Prostate gland (tissue), 2 donors: Measurements from ENCODE around the gene MALAT1. TPM values are rescaled to one million over a fixed set of nuclear protein-coding genes. Genes with fewer than 3 reads are reported as not detected.

ENCODE experiments used
- DNase-seq: peaks from one replicate; pipeline ENCODE4 v3.0.0-alpha.2; 2019; ENCODE audit warnings: low spot score
- H3K27ac ChIP-seq, 2 donors: fragments of 200-600 bp; sonication (generic); 2 replicates each; pipeline ENCODE4 v1.5.1; 2017 to 2019
- H3K27me3 ChIP-seq: fragments of 200-600 bp; sonication (generic); replicated peaks from 2 replicates; pipeline ENCODE4 v1.5.1; 2019; ENCODE audit not compliant: insufficient read depth
- H3K36me3 ChIP-seq, 2 donors: fragments of 200-600 bp; sonication (generic); 1 replicate in 1 of 2; 2 replicates in 1 of 2; pipeline versions ENCODE4 v1.5.1 to v1.8.1; 2017 to 2019
- H3K4me1 ChIP-seq: fragments of 200-600 bp; sonication (generic); replicated peaks from 2 replicates; pipeline ENCODE4 v1.5.1; 2019
- H3K4me3 ChIP-seq, 2 donors: fragments of 200-600 bp; sonication (generic); 2 replicates each; pipeline ENCODE4 v1.5.1; 2017 to 2019
- H3K9me3 ChIP-seq: fragments of 200-600 bp; sonication (generic); 2 replicates; pipeline ENCODE4 v1.5.1; 2017
- POLR2A ChIP-seq: fragments of 450-650 bp; IDR thresholded peaks from one replicate; pipeline ENCODE4 v1.6.1; 2016; ENCODE audit warnings: antibody characterized with exemption, mild to moderate bottlenecking
- POLR2AphosphoS5 ChIP-seq: sonication (generic); formaldehyde crosslinking; IDR thresholded peaks from one replicate; pipeline ENCODE4 v1.6.1; 2017; ENCODE audit warnings: antibody characterized with exemption
- WGBS: methylation state at CpG from one replicate; pipeline ENCODE4 v1.1.5; 2018; 5-methylcytosine and 5-hydroxymethylcytosine counted together
- intact Hi-C: fragments of 100-400 bp; cut with DNase I; formaldehyde crosslinking; loops from one replicate; pipeline ENCODE4 v1.14.2; 2022
- total RNA-seq, 2 donors: library from RNA; depleted of rRNA; stranded (reverse); fragments of >200 nt; gene quantifications; one replicate each; pipeline ENCODE4 v1.1.0, GENCODE V29; 2016
- TF ChIP-seq, protein P1 (sequence below), 4 experiments: fragments of 200-600 bp in 2 of 4; fragments of 450-650 bp in 2 of 4; sonication (generic) in 2 of 4; IDR thresholded peaks; 1 replicate in 3 of 4; 2 replicates in 1 of 4; pipeline ENCODE4 v1.5.1; 2016 to 2019; ENCODE audit warnings: antibody characterized with exemption in 4 of 4, mild to moderate bottlenecking in 2 of 4, moderate library complexity in 2 of 4

The MALAT1 gene
- total RNA-seq, 2 donors from 2014 or later = 5,964 to 9,097 TPM

DNA sequence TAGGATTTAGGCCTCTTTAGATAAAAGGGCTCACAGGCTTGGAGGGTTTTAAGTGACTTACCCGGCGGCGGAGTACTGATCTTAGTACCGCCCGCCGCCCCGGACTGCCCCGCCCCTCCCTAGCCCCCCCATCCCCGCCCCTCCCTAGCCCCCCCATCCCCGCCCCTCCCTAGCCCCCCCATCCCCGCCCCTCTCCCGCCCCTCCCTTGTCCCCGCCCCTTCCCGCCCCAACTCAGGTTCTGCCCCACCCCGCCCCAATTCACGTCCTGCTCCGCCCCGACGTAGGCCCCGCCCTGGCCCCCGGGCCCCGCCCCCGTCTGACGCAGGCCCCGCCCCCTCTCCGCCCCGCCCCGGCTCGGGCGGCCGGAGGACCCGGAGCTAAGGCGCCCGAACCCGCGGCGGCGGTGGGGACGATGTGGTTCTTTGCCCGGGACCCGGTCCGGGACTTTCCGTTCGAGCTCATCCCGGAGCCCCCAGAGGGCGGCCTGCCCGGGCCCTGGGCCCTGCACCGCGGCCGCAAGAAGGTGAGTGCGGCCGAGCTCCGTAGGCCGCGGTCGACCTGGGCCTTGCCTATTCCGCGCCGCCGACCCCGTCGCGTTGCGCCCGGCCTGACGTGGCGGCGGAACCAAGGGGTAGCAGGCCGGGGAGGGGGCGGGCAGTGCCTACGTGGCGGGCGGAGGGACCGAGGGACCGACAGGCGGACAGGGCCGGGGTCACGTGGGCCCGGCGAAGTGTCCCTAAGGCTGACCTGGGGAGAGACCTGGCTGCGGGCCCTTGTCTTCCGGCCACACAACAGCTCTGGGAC is 26.1 kb downstream of the MALAT1 start, which contains the start of gene SCYL1:
Gene SCYL1 (plus strand): TSS at position 343 of the 805 bp plus-strand sequence. CDS start 71 bp downstream, at position 414.
- H3K27me3 ChIP-seq = no peaks in the 10 kb centered on the region
- DNase-seq = peak; percentile 84
- peaks cover 13% of the 10 kb centered on the region for H3K4me1 ChIP-seq
- no peaks in the 10 kb centered on the region for H3K36me3 ChIP-seq
- intact Hi-C loops = loop anchor here (5.0 to 10.0 kb wide), 2 partner anchors 148 to 250 kb away; no protein-coding TSS in a partner anchor
- TF ChIP-seq, protein P1, sequence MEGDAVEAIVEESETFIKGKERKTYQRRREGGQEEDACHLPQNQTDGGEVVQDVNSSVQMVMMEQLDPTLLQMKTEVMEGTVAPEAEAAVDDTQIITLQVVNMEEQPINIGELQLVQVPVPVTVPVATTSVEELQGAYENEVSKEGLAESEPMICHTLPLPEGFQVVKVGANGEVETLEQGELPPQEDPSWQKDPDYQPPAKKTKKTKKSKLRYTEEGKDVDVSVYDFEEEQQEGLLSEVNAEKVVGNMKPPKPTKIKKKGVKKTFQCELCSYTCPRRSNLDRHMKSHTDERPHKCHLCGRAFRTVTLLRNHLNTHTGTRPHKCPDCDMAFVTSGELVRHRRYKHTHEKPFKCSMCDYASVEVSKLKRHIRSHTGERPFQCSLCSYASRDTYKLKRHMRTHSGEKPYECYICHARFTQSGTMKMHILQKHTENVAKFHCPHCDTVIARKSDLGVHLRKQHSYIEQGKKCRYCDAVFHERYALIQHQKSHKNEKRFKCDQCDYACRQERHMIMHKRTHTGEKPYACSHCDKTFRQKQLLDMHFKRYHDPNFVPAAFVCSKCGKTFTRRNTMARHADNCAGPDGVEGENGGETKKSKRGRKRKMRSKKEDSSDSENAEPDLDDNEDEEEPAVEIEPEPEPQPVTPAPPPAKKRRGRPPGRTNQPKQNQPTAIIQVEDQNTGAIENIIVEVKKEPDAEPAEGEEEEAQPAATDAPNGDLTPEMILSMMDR (IDR thresholded peaks at IDR 0.05) = peak in 1 of 4 experiments; percentile 5
- TF ChIP-seq POLR2AphosphoS5 = peak; percentile 40
- peak; percentile 50 for TF ChIP-seq POLR2A
- 2% methylated on average over 41 of the region's 82 CpGs for WGBS
- no peaks in the 10 kb centered on the region for H3K9me3 ChIP-seq
- peak within 1 kb of the TSS; percentile 100 for H3K4me3 ChIP-seq
- peak within 1 kb of the TSS; percentile 90 to 94 for H3K27ac ChIP-seq

DNA sequence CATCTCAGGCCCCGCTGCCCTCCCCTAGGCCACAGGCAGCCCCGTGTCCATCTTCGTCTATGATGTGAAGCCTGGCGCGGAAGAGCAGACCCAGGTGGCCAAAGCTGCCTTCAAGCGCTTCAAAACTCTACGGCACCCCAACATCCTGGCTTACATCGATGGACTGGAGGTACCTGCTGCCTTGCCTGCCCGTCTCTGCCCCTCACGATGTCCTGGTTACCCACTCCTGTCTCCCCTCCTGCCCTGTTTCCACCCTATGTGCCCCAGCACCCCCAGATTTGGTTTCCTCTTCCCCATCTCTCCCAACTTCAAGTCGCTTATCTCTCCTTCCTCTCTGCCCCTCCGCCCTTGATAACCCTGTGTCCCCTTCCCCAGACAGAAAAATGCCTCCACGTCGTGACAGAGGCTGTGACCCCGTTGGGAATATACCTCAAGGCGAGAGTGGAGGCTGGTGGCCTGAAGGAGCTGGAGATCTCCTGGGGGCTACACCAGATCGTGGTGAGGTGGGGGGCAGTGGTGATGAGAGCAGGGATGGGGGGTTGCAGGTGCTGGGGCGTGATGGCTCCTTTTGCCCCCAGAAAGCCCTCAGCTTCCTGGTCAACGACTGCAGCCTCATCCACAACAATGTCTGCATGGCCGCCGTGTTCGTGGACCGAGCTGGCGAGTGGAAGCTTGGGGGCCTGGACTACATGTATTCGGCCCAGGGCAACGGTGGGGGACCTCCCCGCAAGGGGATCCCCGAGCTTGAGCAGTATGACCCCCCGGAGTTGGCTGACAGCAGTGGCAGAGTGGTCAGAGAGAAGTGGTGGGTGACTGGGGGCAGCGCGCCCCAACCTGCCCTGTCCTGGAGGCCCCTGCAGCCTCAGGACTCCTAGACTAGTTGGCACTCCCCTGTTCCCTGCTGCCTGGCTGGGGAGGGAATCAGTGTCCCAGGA is 27.0 kb downstream of the MALAT1 start:
- DNase-seq = no peak
- Histone ChIP-seq H3K36me3 (peaks cover 0 to under 1% of the 10 kb centered on the region in 2 donors), H3K4me3 (peak overlapping the region; percentile 100), H3K4me1 (peaks cover 13% of the 10 kb centered on the region), H3K27ac (peak overlapping the region; percentile 90 to 94), H3K9me3 (no peaks in the 10 kb centered on the region), H3K27me3 (no peaks in the 10 kb centered on the region)
- WGBS = 39% methylated on average over 27 of the region's 31 CpGs
- TF ChIP-seq POLR2A = no peak
- no peak for TF ChIP-seq POLR2AphosphoS5
- TF ChIP-seq, protein P1 (IDR thresholded peaks at IDR 0.05) = no peak
- intact Hi-C loops = loop anchor here (5.0 to 10.0 kb wide), 2 partner anchors 149 to 251 kb away; no protein-coding TSS in a partner anchor

DNA sequence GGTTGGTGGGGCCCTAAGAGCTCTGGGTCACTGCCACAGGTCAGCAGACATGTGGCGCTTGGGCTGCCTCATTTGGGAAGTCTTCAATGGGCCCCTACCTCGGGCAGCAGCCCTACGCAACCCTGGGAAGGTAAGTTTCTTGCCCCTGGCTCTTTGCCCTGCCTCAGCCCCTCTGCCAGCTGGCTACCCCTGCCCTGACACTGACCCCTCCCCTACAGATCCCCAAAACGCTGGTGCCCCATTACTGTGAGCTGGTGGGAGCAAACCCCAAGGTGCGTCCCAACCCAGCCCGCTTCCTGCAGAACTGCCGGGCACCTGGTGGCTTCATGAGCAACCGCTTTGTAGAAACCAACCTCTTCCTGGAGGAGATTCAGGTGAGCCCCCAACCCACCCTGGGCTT is 27.9 kb downstream of the MALAT1 start:
- Histone ChIP-seq H3K36me3 (peaks cover 9% of the 10 kb centered on the region in 2 donors), H3K9me3 (no peaks in the 10 kb centered on the region), H3K4me1 (peaks cover 13% of the 10 kb centered on the region), H3K27me3 (no peaks in the 10 kb centered on the region), H3K4me3 (no peak overlapping the region), H3K27ac (no peak overlapping the region)
- DNase-seq = no peak
- WGBS = 88% methylated on average over 8 of the region's 8 CpGs
- no peak for TF ChIP-seq POLR2A
- TF ChIP-seq POLR2AphosphoS5 = no peak
- TF ChIP-seq, protein P1 (IDR thresholded peaks at IDR 0.05) = no peak
- intact Hi-C loops = loop anchor here (5.0 to 10.0 kb wide), 2 partner anchors 149 to 252 kb away; no protein-coding TSS in a partner anchor

DNA sequence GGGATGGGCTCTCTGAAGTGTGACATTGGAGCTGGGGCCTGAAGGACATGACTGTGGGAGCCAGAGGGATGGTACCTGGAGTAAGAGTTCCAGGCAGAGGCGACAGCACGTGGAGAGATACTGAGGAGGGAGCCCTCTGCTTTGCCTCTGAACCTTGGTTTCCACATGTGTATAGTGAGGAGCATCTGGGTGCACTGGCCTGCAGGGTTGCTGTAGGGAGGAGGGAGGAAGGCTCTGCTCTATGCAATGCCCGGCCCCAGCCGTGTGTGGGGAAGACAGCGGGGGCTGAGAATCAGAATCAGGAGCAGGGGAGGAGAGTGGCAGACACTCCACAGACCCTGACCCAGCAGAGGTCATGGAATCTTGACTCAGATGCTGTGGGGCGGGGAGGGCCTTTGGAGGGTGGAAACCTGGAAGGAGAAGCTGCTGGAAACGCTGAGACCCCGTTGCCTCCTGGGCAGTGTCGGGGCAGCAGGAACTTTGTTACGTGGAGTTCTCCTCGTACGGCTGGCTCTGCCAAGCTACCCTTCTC is 30.0 kb downstream of the MALAT1 start:
- no peak overlapping the region for H3K27ac ChIP-seq
- intact Hi-C loops = loop anchor here (5.0 to 10.0 kb wide), 2 partner anchors 152 to 254 kb away; no protein-coding TSS in a partner anchor

More for the DNA sequence above, 30.0 kb downstream of the MALAT1 start:
- TF ChIP-seq POLR2AphosphoS5 = no peak
- TF ChIP-seq, protein P1 (IDR thresholded peaks at IDR 0.05) = no peak
- no peak for TF ChIP-seq POLR2A
- 86% methylated on average over 12 of the region's 12 CpGs for WGBS
- Histone ChIP-seq H3K4me1 (peaks cover 8% of the 10 kb centered on the region), H3K27me3 (no peaks in the 10 kb centered on the region), H3K36me3 (peaks cover 13 to 17% of the 10 kb centered on the region in 2 donors), H3K4me3 (no peak overlapping the region), H3K9me3 (no peaks in the 10 kb centered on the region)
- DNase-seq = no peak
